B cell (primary cell): ENCODE measurements around the gene RNASE7. TPM values are rescaled to one million over a fixed set of nuclear protein-coding genes. Genes with fewer than 3 reads are reported as not detected.

Experiments used
- ATAC-seq: fragments of 200-7000 bp; cut with Tn5 transposase; one replicate; pipeline ENCODE4 v1.10.0; 2021; ENCODE audit warnings: low read depth, mild to moderate bottlenecking, moderate number of reproducible peaks, moderate library complexity
- CTCF ChIA-PET: fragments of 350-600 bp; sonication (Branson Sonifier 250); formaldehyde crosslinking; loops from one replicate; lab custom pipeline; 2021; ENCODE audit warnings: antibody characterized with exemption, inconsistent platforms; lab: Charles Lee
- POLR2A ChIA-PET: fragments of 350-600 bp; sonication (Branson Sonifier 250); formaldehyde crosslinking; loops from one replicate; lab custom pipeline; 2021; ENCODE audit warnings: antibody characterized with exemption; lab: Charles Lee
- DNase-seq: peaks from one replicate; pipeline ENCODE4 v3.0.0; 2013
- H2AFZ ChIP-seq: 2 replicates; pipeline ENCODE4 v1.6.1; 2012; ENCODE audit warnings: mild to moderate bottlenecking, low read depth, low read length; ENCODE audit not compliant: insufficient read depth, poor library complexity, severe bottlenecking
- H3K27ac ChIP-seq, 2 donors: 1 replicate in 1 of 2; 2 replicates in 1 of 2; pipeline ENCODE4 v1.5.1; 2012 to 2013; ENCODE audit warnings: low read length in 2 of 2, mild to moderate bottlenecking in 2 of 2, moderate library complexity in 1 of 2
- H3K27me3 ChIP-seq, 4 experiments: fragments of 200-600 bp in 1 of 4; sonication (generic) in 1 of 4; replicated peaks in 1 of 4; 1 replicate in 2 of 4; 2 replicates in 2 of 4; pipeline versions ENCODE4 v1.6.1 to v1.7.0; 2013 to 2016; ENCODE audit warnings: low read length in 3 of 4, mild to moderate bottlenecking in 2 of 4, mixed read lengths in 1 of 4, moderate library complexity in 1 of 4; ENCODE audit not compliant: insufficient read depth in 4 of 4, control insufficient read depth in 3 of 4; ENCODE audit errors: control extremely low read depth in 1 of 4
- H3K36me3 ChIP-seq, 2 experiments: replicated peaks in 1 of 2; 1 replicate in 1 of 2; 2 replicates in 1 of 2; pipeline versions ENCODE4 v1.6.1 to v1.7.1; 2013; ENCODE audit warnings: low read length in 1 of 2; ENCODE audit not compliant: insufficient read depth in 2 of 2, control insufficient read depth in 1 of 2; ENCODE audit errors: control extremely low read depth in 1 of 2, extremely low read depth in 1 of 2
- H3K4me1 ChIP-seq, 2 donors: fragments of 200-600 bp in 1 of 2; sonication (generic) in 1 of 2; 1 replicate in 1 of 2; 2 replicates in 1 of 2; pipeline versions ENCODE4 v1.5.1 to v1.6.1; 2013 to 2017; ENCODE audit warnings: low read length in 2 of 2; ENCODE audit not compliant: control insufficient read depth in 2 of 2, insufficient read depth in 2 of 2
- H3K4me2 ChIP-seq: replicated peaks from 2 replicates; pipeline ENCODE3; 2012; ENCODE audit warnings: mild to moderate bottlenecking, low read depth, low read length; ENCODE audit not compliant: poor library complexity, severe bottlenecking
- H3K4me3 ChIP-seq, 5 experiments: fragments of 200-600 bp in 1 of 5; sonication (generic) in 1 of 5; 1 replicate in 3 of 5; 2 replicates in 2 of 5; pipeline versions ENCODE4 v1.5.1 to v1.7.0; 2011 to 2016; ENCODE audit warnings: low read length in 4 of 5, mild to moderate bottlenecking in 4 of 5, low read depth in 2 of 5, control low read depth in 1 of 5, moderate library complexity in 1 of 5; ENCODE audit not compliant: insufficient read depth in 1 of 5; ENCODE audit errors: control extremely low read depth in 1 of 5, extremely low read depth in 1 of 5
- H3K79me2 ChIP-seq: fragments of 200-600 bp; sonication (generic); one replicate; pipeline ENCODE4 v1.6.0; 2016; ENCODE audit warnings: low read length; ENCODE audit not compliant: control insufficient read depth, insufficient read depth
- H3K9ac ChIP-seq: fragments of 200-600 bp; sonication (generic); 2 replicates; pipeline ENCODE4 v1.6.1; 2017; ENCODE audit warnings: mild to moderate bottlenecking, low read length, moderate library complexity
- H3K9me3 ChIP-seq, 3 donors: one replicate each; pipeline versions ENCODE4 v1.6.1 to v1.7.1; 2013; ENCODE audit warnings: low read length in 2 of 3; ENCODE audit not compliant: control insufficient read depth in 2 of 3, insufficient read depth in 1 of 3; ENCODE audit errors: control extremely low read depth in 1 of 3
- H4K20me1 ChIP-seq: 2 replicates; pipeline ENCODE4 v1.6.0; 2012; ENCODE audit warnings: mild to moderate bottlenecking, low read length; ENCODE audit not compliant: insufficient read depth, control insufficient read depth, poor library complexity, severe bottlenecking
- H3K27ac Mint-ChIP-seq: one replicate; pipeline ENCODE4 v1.8.0; 2021; ENCODE audit warnings: mixed read lengths
- H3K27me3 Mint-ChIP-seq: one replicate; pipeline ENCODE4 v1.8.0; 2021; ENCODE audit warnings: mixed read lengths
- H3K4me1 Mint-ChIP-seq: one replicate; pipeline ENCODE4 v1.8.0; 2021; ENCODE audit warnings: mixed read lengths
- H3K4me3 Mint-ChIP-seq: one replicate; pipeline ENCODE4 v1.8.0; 2021; ENCODE audit warnings: mixed read lengths
- H3K9me3 Mint-ChIP-seq: one replicate; pipeline ENCODE4 v1.8.0; 2022; ENCODE audit warnings: mixed read lengths; ENCODE audit not compliant: insufficient read depth
- EZH2 ChIP-seq: IDR thresholded peaks from 2 replicates; pipeline ENCODE4 v1.6.1; 2012; ENCODE audit warnings: borderline replicate concordance, low read depth, mild to moderate bottlenecking, moderate library complexity, low read length; ENCODE audit not compliant: insufficient read depth, poor library complexity, severe bottlenecking
- WGBS: methylation state at CpG from one replicate; pipeline ENCODE4 v1.1.5; 2013; ENCODE audit warnings: missing lambda C conversion rate; ENCODE audit not compliant: insufficient coverage; 5-methylcytosine and 5-hydroxymethylcytosine counted together
- intact Hi-C: fragments of 100-400 bp; cut with micrococcal nuclease; formaldehyde crosslinking; loops from one replicate; pipeline ENCODE4 v1.10.0; 2022
- polyA plus RNA-seq: library from polyadenylated mRNA; depleted of rRNA; stranded (reverse); fragments of >200 nt; gene quantifications from 2 replicates; pipeline ENCODE4 v1.2.3, GENCODE V29; 2012
- total RNA-seq, 2 donors: library from RNA; stranded (reverse); fragments of 120-200 nt in 1 of 2; gene quantifications; 1 replicate in 1 of 2; 2 replicates in 1 of 2; pipeline versions ENCODE4 v1.2.3 to v1.2.4, GENCODE V29; 2013 to 2022
- TF ChIP-seq, protein P1 (sequence below): fragments of 200-600 bp; IDR thresholded peaks from one replicate; pipeline ENCODE4 v1.8.0; 2022; ENCODE audit warnings: antibody characterized with exemption, mild to moderate bottlenecking

Gene RNASE7
- total and polyA plus RNA-seq, 2 donors (not counting 1 experiment from before 2014, with no cell fraction given), result not detected

DNA sequence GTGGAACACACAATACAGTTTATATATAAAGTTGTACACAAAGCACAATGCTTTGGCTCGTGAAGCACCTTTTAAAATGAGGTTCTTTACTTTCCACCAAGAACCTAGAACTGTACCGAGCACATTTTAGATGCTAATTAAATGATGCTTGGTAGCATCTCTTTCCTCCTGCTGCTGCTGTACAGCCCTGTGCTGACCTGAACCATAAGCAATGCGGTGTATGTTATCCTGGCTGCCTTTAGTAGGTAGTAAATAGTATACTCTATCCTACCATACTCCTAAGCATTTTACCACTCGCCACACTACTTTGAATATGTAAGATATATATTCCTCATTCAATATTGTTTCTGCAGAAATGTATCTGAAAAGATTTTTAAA lies 12.6 kb downstream of the RNASE7 start:
- Histone ChIP-seq H2AFZ (no peak overlapping the region), H3K27ac (no peak overlapping the region), H3K79me2 (no peaks in the 10 kb centered on the region), H3K27me3 (peaks cover 0 to 9% (median 4%) of the 10 kb centered on the region in 4 experiments), H3K4me2 (no peak overlapping the region), H3K4me3 (no peak overlapping the region), H3K9me3 (no peaks in the 10 kb centered on the region), H3K4me1 (no peaks in the 10 kb centered on the region), H3K9ac (no peak overlapping the region), H4K20me1 (no peaks in the 10 kb centered on the region), H3K36me3 (no peaks in the 10 kb centered on the region)
- Mint-ChIP-seq H3K4me3 (no peak overlapping the region), H3K9me3 (no peaks in the 10 kb centered on the region), H3K27ac (no peak overlapping the region), H3K4me1 (no peaks in the 10 kb centered on the region), H3K27me3 (peaks cover 28% of the 10 kb centered on the region)
- no peak for ATAC-seq
- ChIA-PET POLR2A (no interaction called here), CTCF (no interaction called here)
- WGBS, result no CpG with 5 or more reads among the region's 4 CpGs
- TF ChIP-seq, protein P1, sequence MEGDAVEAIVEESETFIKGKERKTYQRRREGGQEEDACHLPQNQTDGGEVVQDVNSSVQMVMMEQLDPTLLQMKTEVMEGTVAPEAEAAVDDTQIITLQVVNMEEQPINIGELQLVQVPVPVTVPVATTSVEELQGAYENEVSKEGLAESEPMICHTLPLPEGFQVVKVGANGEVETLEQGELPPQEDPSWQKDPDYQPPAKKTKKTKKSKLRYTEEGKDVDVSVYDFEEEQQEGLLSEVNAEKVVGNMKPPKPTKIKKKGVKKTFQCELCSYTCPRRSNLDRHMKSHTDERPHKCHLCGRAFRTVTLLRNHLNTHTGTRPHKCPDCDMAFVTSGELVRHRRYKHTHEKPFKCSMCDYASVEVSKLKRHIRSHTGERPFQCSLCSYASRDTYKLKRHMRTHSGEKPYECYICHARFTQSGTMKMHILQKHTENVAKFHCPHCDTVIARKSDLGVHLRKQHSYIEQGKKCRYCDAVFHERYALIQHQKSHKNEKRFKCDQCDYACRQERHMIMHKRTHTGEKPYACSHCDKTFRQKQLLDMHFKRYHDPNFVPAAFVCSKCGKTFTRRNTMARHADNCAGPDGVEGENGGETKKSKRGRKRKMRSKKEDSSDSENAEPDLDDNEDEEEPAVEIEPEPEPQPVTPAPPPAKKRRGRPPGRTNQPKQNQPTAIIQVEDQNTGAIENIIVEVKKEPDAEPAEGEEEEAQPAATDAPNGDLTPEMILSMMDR, result no peak
- TF ChIP-seq EZH2, result no peak
- no peak for DNase-seq
- intact Hi-C loops, result no loop called here

DNA sequence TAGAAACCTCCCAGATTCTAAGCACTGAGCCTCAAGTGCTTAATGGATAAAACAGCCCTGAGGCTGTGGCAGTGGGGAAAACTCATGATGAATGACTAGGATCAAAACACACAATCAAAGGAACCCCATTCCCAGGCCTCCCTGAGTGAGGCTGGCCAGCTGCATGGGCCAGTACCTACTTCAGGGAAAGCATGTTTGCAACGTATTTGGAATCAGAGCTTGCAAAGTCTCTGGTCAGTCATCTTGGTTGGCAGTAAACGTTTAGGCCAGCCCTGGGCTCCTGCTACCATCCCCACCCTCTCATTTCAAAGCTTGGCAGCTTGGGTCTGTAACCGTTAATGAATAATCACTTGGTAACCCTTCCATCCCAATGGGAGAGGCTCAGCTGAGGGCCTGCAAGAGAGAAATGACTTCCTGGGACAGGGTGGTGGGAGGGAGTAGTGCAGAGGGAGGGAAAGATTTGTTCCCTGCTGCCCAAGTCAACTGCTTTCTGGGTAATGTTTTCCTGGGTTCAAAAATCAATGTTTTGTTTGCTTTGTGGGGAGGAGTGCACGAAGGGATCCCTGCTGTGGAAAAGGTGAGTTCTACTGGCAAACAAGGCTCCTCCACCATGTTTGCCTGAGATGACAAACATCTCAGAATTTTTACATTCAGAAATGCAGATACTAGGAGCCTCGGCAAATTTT lies 13.4 kb downstream of the RNASE7 start:
- ATAC-seq (no peak), DNase-seq (no peak)
- H3K36me3 ChIP-seq, result no peaks in the 10 kb centered on the region
- Mint-ChIP-seq H3K27me3 (peaks cover 35% of the 10 kb centered on the region), H3K4me1 (no peaks in the 10 kb centered on the region), H3K4me3 (no peak overlapping the region), H3K9me3 (no peaks in the 10 kb centered on the region), H3K27ac (no peak overlapping the region)
- H3K9ac ChIP-seq, result no peak overlapping the region
- H3K79me2 ChIP-seq, result no peaks in the 10 kb centered on the region
- intact Hi-C loops, result no loop called here
- no peak overlapping the region for H3K4me3 ChIP-seq
- no peaks in the 10 kb centered on the region for H4K20me1 ChIP-seq
- peaks cover 0 to 7% (median 2%) of the 10 kb centered on the region in 4 experiments for H3K27me3 ChIP-seq
- H3K9me3 ChIP-seq, result no peaks in the 10 kb centered on the region
- POLR2A ChIA-PET, result no interaction called here
- 53% methylated on average over 2 of the region's 5 CpGs for WGBS
- no peak overlapping the region for H3K27ac ChIP-seq
- H2AFZ ChIP-seq, result no peak overlapping the region
- CTCF ChIA-PET, result interaction anchor here (1.2 kb wide), 1 partner anchor 41 kb away, joined by 5 read pairs; no protein-coding TSS in a partner anchor
- no peaks in the 10 kb centered on the region for H3K4me1 ChIP-seq
- TF ChIP-seq EZH2, result no peak
- TF ChIP-seq, protein P1, result no peak
- H3K4me2 ChIP-seq, result no peak overlapping the region
